Retinal pigment epithelial cell (primary cell): ENCODE data around the gene HMOX2.

Source experiments
- DNase-seq: peaks from one replicate; pipeline ENCODE4 v3.0.0-alpha.2; 2010; ENCODE audit warnings: low read depth
- H3K4me3 ChIP-seq: 2 replicates; pipeline ENCODE4 v1.5.1; 2011; ENCODE audit warnings: mild to moderate bottlenecking, low read length, control low read depth, moderate library complexity
- CTCF ChIP-seq: conservative IDR thresholded peaks from 2 replicates; pipeline ENCODE4 v1.5.1; 2011; ENCODE audit warnings: low read depth, low read length, control low read depth, inconsistent platforms

The HMOX2 gene

DNA sequence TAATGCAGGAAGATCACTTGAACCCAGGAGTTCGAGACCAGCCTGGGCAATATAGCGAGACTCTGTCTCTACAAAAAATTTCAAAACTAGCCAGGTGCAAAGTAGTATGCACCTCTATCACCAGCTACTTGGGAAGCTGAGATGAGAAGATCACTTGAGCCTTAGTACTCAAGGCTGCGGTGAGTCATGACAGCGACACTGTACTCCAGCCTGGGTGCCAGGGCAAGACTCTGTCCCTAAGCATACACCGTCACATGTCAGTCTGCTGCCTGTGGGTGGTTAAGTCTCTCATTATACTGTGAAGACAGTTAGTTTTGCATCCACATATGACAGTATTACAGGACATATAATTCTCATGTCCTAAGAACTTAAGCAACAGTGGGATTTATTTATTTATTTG, 23.5 kb upstream of the HMOX2 start:
- no peak overlapping the region for H3K4me3 ChIP-seq
- TF ChIP-seq CTCF: no peak
- DNase-seq: no peak

DNA sequence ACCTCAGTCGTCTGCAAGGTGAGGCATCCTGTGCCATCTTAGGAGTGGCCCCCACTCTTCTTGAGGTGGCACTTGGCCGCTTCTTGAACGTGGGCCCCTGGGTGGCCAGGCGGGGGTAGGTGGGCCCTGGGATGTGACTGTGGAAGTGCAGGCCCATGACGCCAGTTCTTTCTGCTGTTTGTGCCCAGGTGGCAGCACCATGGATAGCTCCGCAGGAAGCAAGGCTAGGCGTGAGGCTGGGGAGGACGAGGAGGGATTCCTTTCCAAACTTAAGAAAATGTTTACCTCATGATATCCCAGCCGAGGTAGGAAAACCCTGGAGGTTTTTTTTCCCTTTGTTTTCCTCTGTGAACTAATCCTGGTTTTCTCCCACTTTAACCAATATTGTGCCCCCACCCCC, 21.6 kb upstream of the HMOX2 start:
- DNase-seq: no peak
- no peak for TF ChIP-seq CTCF
- H3K4me3 ChIP-seq: no peak overlapping the region

DNA sequence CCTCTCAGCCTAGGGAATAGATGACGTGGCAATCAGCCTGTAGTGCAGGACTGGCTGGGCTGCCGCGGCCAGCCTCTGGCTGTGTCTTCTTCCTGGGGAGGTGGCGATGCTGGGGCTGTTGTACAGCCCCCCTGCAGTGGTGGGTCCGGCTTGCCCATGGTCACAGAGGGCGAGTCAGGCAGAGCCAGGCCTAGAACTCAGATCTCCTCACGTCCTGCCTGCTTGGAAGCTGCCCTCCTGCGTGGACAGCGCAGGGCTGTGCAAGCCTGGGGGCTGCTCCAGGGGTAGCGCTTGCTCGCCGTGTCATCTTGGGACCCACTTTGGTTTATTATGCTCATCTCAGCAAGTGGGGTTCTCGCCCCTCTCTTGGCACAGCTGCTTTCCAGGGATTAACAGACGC, 21.1 kb upstream of the HMOX2 start:
- no peak for DNase-seq
- no peak overlapping the region for H3K4me3 ChIP-seq
- TF ChIP-seq CTCF: no peak

- no peak for TF ChIP-seq CTCF
- DNase-seq: no peak
Observed at GRCh38 chr16:4455951-4456350, 20.2 kb upstream of the HMOX2 start.

GRCh38 chr16:4460936-4461249, 15.3 kb upstream of the HMOX2 start:
- TF ChIP-seq CTCF: no peak
- no peak for DNase-seq
- no peak overlapping the region for H3K4me3 ChIP-seq

More at GRCh38 chr16:4455951-4456350, 20.2 kb upstream of the HMOX2 start:
- H3K4me3 ChIP-seq: no peak overlapping the region

DNA sequence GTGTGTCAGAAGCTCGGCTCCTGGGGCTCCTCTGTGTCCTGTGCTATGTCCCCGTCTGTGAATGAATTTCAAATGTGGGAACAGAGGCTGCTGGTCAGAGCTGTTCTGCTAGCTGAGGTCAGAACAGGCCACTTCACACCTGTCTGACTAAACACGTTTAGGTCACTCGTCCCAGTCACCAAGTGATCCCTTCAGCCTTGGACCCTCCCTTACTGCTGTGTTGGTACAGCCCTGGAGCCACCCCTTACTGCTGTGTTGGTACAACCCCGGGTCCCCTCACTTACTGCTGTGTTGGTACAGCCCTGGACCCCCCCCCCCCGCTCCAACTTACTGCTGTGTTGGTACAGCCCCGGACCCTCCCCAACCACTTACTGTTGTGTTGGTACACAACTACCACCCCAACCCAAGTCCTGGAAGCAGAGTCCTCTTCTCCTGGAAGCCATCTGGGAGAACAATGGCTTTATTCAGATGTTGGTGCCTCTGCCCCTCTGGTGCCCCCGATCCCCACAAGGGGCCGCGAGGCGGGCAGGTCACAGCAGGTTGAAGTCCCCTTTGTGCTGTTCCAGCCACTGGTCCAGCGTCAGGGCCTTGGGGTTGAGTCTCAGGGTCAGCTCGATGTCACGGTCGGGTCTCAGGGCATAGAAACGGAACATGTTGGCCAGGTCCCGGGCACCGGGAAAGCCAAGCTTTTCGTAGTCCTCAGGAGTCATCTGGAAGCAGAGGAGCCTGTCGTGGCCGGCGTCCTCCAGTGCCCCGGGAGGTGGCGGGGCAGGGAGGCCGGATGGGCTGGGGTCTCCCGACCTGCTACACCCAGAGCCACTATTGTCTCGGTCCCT, 14.7 kb upstream of the HMOX2 start:
- no peak overlapping the region for H3K4me3 ChIP-seq
- DNase-seq: no peak
- no peak for TF ChIP-seq CTCF

GRCh38 chr16:4463522-4464163, 12.6 kb upstream of the HMOX2 start:
- no peak for DNase-seq
- no peak overlapping the region for H3K4me3 ChIP-seq
- no peak for TF ChIP-seq CTCF
